ENCODE data around the gene GCH1.

DNA sequence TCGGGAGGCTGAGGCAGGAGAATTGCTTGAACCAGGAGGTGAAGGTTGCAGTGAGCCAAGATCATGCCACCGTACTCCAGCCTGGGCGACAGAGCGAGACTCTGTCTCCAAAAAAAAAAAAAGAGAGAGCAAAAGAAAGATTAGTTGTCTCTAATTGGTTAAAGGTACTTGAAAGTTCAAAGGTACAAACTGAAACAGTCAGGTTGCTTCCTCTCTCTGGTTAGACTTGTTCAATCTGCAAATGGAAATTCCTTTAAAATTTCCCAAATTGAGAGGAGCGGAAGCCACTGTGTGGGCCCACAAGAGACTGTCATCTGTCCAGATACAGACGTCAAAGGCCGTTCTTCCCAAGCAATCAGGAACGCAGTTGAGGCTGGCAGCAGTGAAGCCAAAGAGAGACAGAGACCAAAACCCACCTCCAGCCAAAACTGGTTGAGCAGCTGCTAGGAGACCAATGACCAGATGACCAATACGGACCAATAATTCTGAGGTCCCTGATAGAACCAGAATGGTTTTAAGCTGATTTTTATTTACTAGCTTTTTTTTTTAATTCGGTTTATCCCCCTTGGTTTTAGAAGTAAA lies 63.6 kb downstream of the GCH1 start:
- TF ChIP-seq, protein P1, sequence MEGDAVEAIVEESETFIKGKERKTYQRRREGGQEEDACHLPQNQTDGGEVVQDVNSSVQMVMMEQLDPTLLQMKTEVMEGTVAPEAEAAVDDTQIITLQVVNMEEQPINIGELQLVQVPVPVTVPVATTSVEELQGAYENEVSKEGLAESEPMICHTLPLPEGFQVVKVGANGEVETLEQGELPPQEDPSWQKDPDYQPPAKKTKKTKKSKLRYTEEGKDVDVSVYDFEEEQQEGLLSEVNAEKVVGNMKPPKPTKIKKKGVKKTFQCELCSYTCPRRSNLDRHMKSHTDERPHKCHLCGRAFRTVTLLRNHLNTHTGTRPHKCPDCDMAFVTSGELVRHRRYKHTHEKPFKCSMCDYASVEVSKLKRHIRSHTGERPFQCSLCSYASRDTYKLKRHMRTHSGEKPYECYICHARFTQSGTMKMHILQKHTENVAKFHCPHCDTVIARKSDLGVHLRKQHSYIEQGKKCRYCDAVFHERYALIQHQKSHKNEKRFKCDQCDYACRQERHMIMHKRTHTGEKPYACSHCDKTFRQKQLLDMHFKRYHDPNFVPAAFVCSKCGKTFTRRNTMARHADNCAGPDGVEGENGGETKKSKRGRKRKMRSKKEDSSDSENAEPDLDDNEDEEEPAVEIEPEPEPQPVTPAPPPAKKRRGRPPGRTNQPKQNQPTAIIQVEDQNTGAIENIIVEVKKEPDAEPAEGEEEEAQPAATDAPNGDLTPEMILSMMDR (IDR thresholded peaks at IDR 0.05): no peak
- TF ChIP-seq POLR2A (IDR thresholded peaks at IDR 0.05) (no peak), POLR2AphosphoS5 (IDR thresholded peaks at IDR 0.05) (no peak)

Measured in gastroesophageal sphincter (tissue), 3 donors.